Adrenal gland (tissue), 12 donors: ENCODE measurements around the gene TNP1. TPM values are rescaled to one million over a fixed set of nuclear protein-coding genes. Genes with fewer than 3 reads are reported as not detected.

ENCODE experiments used
- DNase-seq, 7 donors: peaks; one replicate each; pipeline ENCODE4 v3.0.0-alpha.2; 2019 to 2020
- H3K27ac ChIP-seq, 5 donors: fragments of 200-600 bp; sonication (generic) in 4 of 5; 1 replicate in 3 of 5; 2 replicates in 2 of 5; pipeline versions ENCODE4 v1.5.1 to v1.8.0; 2016 to 2020; ENCODE audit warnings: mild to moderate bottlenecking in 1 of 5
- H3K27me3 ChIP-seq: fragments of 200-600 bp; 2 replicates; pipeline ENCODE4 v1.8.0; 2021
- H3K36me3 ChIP-seq, 2 donors: fragments of 200-600 bp; replicated peaks in 1 of 2; 1 replicate in 1 of 2; 2 replicates in 1 of 2; pipeline versions ENCODE4 v1.5.1 to v1.8.0; 2018 to 2022
- H3K4me1 ChIP-seq, 2 donors: fragments of 200-600 bp; replicated peaks in 1 of 2; 1 replicate in 1 of 2; 2 replicates in 1 of 2; pipeline versions ENCODE4 v1.5.1 to v1.8.0; 2018 to 2021
- H3K4me3 ChIP-seq, 4 donors: fragments of 200-600 bp; sonication (generic) in 3 of 4; one replicate each; pipeline ENCODE4 v1.5.1; 2016 to 2018
- H3K9me3 ChIP-seq, 3 donors: fragments of 200-600 bp; sonication (generic) in 1 of 3; replicated peaks in 1 of 3; 1 replicate in 2 of 3; 2 replicates in 1 of 3; pipeline versions ENCODE4 v1.5.1 to v1.8.0; 2016 to 2021
- POLR2A ChIP-seq, 2 donors: fragments of 450-650 bp; IDR thresholded peaks; one replicate each; pipeline ENCODE4 v1.6.1; 2017; ENCODE audit warnings: antibody characterized with exemption in 2 of 2, mild to moderate bottlenecking in 2 of 2, moderate library complexity in 1 of 2
- WGBS, 4 donors: extraction: QIAGEN DNeasy Blood & Tissue Kit in 2 of 4; methylation state at CpG; one replicate each; pipeline versions ENCODE4 v1.1.5 to v1.1.7; 2013 to 2017; 5-methylcytosine and 5-hydroxymethylcytosine counted together
- intact Hi-C, 2 donors: fragments of 100-400 bp; cut with DNase I; formaldehyde crosslinking; loops; one replicate each; pipeline versions ENCODE4 v1.14.1 to v1.15.0; 2022 to 2023
- polyA plus RNA-seq, 3 donors: library from polyadenylated mRNA; stranded (reverse); fragments of 200-250 nt in 2 of 3; fragments of 350-450 nt in 1 of 3; fragmentation: Illumina TruSeq in 1 of 3; extraction: RNeasy Lipid Tissue Mini Kit (QIAGEN cat#74804) in 1 of 3; gene quantifications; one replicate each; pipeline ENCODE4 v1.2.3, GENCODE V29; 2013 to 2014
- total RNA-seq, 9 donors: library from RNA; depleted of rRNA in 4 of 9; stranded (reverse); fragments of >200 nt in 4 of 9; fragments of 120-200 nt in 1 of 9; fragmentation: NEBNext Ultra II Directional in 1 of 9; extraction: Animal tissue kit (Norgen Biotek cat#: 25700) in 1 of 9; gene quantifications; one replicate each; pipeline versions ENCODE4 v1.1.0 to v1.2.4, GENCODE V29; 2013 to 2023
- TF ChIP-seq, protein P1 (sequence below), 6 experiments: fragments of 450-650 bp in 4 of 6; fragments of 200-600 bp in 2 of 6; sonication (generic) in 1 of 6; IDR thresholded peaks; 1 replicate in 5 of 6; 2 replicates in 1 of 6; pipeline versions ENCODE4 v1.5.1 to v1.8.0; 2016 to 2021; ENCODE audit warnings: antibody characterized with exemption in 6 of 6, mild to moderate bottlenecking in 2 of 6, moderate library complexity in 1 of 6
- donor health status: healthy with polysubstance abuse.
- donor health status: Bipolar disorder and iron deficiency.
- donor health status: DM: yes; HTN: yes; CAD: no.
- donor health status: DM: no; HTN: no; CAD: no.
- donor health status: DM: no; HTN: no; CAD: no.
- donor health status: DM: yes; HTN: yes; CAD: no.

TNP1 gene
- total and polyA plus RNA-seq, 12 donors, result not detected

DNA sequence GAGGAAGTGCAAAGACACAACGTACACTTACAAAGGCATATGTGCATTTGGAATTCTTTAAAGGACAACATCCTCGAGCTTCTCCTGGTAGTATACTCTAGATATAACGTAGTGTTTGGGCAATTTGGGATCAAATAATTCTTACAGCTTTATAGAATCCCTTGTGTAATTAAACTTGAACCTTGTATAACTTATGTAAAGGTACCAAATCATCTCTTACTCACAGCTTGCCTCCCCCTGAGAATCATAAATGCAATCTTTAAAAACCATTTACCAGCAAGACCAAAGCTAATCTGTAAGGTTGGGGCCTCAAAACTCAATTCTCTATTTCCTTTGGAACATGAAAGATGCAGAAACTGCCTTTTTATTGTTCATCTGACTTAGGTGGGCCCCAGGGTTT, 12.2 kb upstream of the TNP1 start:
- H3K9me3 ChIP-seq, result no peaks in the 10 kb centered on the region
- TF ChIP-seq, protein P1, sequence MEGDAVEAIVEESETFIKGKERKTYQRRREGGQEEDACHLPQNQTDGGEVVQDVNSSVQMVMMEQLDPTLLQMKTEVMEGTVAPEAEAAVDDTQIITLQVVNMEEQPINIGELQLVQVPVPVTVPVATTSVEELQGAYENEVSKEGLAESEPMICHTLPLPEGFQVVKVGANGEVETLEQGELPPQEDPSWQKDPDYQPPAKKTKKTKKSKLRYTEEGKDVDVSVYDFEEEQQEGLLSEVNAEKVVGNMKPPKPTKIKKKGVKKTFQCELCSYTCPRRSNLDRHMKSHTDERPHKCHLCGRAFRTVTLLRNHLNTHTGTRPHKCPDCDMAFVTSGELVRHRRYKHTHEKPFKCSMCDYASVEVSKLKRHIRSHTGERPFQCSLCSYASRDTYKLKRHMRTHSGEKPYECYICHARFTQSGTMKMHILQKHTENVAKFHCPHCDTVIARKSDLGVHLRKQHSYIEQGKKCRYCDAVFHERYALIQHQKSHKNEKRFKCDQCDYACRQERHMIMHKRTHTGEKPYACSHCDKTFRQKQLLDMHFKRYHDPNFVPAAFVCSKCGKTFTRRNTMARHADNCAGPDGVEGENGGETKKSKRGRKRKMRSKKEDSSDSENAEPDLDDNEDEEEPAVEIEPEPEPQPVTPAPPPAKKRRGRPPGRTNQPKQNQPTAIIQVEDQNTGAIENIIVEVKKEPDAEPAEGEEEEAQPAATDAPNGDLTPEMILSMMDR (IDR thresholded peaks at IDR 0.05), result no peak
- TF ChIP-seq POLR2A (IDR thresholded peaks at IDR 0.05), result no peak
- H3K27ac ChIP-seq, result no peak overlapping the region
- H3K4me3 ChIP-seq, result no peak overlapping the region
- intact Hi-C loops, result no loop called here
- H3K27me3 ChIP-seq, result no peaks in the 10 kb centered on the region
- H3K36me3 ChIP-seq, result no peaks in the 10 kb centered on the region
- WGBS, 4 donors, result 83 to 87% (median 86%) methylated on average over 3 of the region's 3 CpGs
- no peaks in the 10 kb centered on the region for H3K4me1 ChIP-seq
- no peak for DNase-seq

DNA sequence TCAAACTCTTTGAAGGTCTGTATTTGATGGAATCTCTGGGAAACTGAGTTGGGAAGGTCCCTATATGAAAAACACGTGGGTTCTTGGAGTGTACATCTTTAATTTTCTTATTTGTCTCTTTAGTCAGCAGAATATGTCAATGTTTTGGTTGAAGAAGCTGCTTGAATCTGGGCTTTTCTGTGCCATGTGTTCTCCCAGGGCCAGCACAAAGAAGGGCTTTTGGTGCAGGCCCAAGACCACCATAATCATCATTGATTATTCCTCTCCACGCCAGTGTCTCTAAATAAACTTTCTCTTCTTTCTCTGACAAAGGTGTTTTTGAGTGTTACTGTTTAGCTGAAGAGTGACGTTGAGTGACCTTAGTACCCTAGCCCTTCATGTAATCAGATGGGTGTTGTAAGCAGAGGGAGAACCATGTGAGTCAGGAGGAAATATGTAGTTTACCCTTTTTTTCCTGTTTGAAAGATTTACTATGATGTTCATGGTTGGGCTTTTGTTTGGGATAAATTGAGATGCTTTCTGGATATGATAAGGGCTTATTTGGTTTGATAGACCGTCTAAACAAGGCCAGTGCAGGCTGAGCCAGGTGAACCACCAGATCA, 11.6 kb upstream of the TNP1 start:
- H3K27me3 ChIP-seq, result no peaks in the 10 kb centered on the region
- H3K4me3 ChIP-seq, result no peak overlapping the region
- WGBS, 4 donors, result 78 to 91% (median 85%) methylated on average over 4 of the region's 4 CpGs
- intact Hi-C loops, result no loop called here
- TF ChIP-seq POLR2A (IDR thresholded peaks at IDR 0.05), result no peak
- TF ChIP-seq, protein P1 (IDR thresholded peaks at IDR 0.05), result no peak
- no peaks in the 10 kb centered on the region for H3K9me3 ChIP-seq
- no peak for DNase-seq
- no peaks in the 10 kb centered on the region for H3K36me3 ChIP-seq
- no peaks in the 10 kb centered on the region for H3K4me1 ChIP-seq
- no peak overlapping the region for H3K27ac ChIP-seq

DNA sequence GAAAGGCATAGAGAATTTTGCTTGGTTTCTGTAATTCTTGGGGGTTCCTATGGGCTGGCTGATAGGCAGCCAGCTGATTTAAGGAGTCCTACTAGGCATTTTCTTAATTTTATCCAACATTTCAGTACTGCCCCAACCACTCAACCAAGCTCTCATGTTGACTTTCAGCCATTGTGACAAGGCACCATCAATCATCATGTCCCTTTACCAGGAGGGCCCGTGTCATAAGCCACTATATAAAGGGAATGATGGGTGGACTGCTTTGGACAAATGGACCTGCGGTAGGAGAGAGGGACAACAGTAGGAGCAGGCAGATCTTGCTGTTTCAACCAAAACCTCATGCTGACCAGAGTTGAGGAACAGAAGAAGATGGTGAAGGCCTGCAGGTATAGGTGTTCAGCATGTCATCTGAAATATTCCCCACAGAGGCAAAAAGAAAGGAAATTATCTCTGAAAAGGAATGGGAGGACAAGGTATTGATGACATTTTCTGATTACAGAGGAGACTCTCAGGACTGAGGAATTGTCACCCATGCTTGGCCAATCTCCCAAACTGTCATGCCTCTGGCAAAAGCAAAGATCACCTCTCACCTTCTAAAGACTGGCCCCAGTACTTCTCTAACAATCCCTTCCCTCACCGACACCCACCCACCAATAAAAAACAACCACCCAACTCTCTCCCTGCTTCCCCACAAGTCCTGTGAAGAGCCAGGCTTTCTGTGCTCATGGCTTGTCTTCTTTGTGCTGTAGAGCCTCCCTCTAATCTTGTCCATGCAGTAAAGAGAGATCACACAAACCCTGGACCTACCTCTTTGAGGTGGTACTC, 10.9 kb upstream of the TNP1 start:
- Histone ChIP-seq H3K36me3 (no peaks in the 10 kb centered on the region), H3K27ac (no peak overlapping the region), H3K4me3 (no peak overlapping the region), H3K9me3 (no peaks in the 10 kb centered on the region), H3K27me3 (no peaks in the 10 kb centered on the region), H3K4me1 (no peaks in the 10 kb centered on the region)
- 90 to 94% (median 91%) methylated on average over 3 of the region's 3 CpGs for WGBS, 4 donors
- intact Hi-C loops, result no loop called here
- TF ChIP-seq, protein P1 (IDR thresholded peaks at IDR 0.05), result no peak
- no peak for TF ChIP-seq POLR2A (IDR thresholded peaks at IDR 0.05)
- no peak for DNase-seq

DNA sequence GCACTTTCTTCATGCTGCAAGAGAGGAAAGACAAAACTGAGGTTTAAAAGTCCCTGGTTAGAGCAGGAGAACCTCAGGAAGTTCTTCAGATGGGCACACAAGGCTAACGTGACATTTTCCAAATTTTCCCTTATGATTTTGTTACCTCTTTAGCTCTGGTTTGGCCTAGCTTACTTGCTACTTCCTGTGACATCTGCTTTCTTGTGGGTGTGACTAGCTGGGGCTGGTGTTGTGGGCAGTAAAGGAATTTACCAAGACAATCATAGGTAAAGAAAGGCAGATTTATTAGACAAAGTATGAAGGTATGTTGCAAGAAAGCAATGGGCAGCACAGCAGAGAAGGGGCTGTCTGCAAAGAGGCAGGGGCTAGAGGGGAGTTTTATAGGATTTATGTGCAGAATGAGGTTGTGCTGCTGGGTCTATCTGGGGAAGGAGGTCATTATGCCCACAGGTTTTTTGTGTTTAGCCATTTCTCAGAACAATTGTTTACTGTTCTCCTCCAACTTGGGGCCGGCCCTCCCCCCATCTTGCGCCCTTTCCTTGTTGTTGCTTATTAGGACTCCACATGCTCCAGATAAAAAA, 6.7 kb upstream of the TNP1 start:
- Histone ChIP-seq H3K4me3 (no peak overlapping the region), H3K4me1 (no peaks in the 10 kb centered on the region), H3K27me3 (peaks cover 2% of the 10 kb centered on the region), H3K36me3 (no peaks in the 10 kb centered on the region), H3K9me3 (no peaks in the 10 kb centered on the region), H3K27ac (no peak overlapping the region)
- TF ChIP-seq POLR2A (IDR thresholded peaks at IDR 0.05), result no peak
- TF ChIP-seq, protein P1 (IDR thresholded peaks at IDR 0.05), result no peak
- DNase-seq, result no peak
- 84 to 92% (median 89%) methylated on average over 3 of the region's 3 CpGs for WGBS, 4 donors
- intact Hi-C loops, result no loop called here
